ENCODE measurements around the gene IQSEC1. TPM values are rescaled to one million over a fixed set of nuclear protein-coding genes. Genes with fewer than 3 reads are reported as not detected.
"Not testable (repeated sequence)": the region's sequence is repeated elsewhere in the genome, so short reads cannot be mapped to it uniquely, and the experiment has no call there.

IQSEC1 gene
- polyA plus RNA-seq, 1 experiment, result 4.8 TPM

DNA sequence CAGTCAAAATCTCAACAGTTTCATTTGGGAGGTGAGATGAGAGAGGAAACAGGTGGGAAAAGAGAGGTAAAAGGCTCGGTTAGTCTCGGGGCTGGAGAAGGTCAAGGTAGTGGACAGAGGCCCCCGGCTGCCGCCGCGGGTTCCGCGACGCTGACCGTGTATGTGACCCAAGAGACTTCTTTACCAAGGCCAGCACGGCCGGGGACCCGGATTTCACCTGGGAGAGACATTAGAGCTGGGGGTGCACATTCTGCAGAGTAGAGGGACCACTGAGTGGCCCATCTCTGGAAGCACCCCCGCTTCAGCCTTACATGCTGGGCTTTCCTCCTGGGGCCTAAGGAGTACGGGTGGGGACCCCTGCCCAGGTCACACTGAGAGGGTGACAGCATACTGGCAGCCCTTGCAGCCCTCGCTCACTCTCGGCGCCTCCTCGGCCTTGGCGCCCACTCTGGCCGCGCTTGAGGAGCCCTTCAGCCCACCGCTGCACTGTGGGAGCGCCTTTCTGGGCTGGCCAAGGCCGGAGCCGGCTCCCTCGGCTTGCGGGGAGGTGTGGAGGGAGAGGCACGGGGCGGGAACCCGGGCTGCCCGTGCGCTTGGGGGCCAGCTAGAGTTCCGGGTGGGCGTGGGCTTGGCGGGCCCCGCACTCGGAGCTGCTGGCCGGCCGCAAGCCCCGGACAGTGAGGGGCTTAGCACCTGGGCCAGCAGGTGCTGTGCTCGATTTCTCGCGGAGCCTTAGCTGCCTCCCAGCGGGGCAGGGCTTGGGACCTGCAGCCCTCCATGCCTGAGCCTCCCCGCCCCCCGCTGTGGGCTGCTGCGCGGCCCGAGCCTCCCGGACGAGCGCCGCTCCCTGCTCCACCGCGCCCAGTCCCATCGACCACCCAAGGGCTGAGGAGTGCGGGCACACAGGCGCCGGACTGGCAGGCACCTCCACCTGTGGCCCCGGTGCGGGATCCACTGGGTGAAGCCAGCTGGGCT is 190.6 kb downstream of the IQSEC1 start:
- no peaks in the 10 kb centered on the region for H3K36me3 ChIP-seq (ENCODE audit: control insufficient read depth, insufficient read depth, low read length)
- POLR2A ChIA-PET, result no interaction called here
- no peak overlapping the region for H3K4me3 ChIP-seq (ENCODE audit: low read depth, low read length)
- H3K27me3 ChIP-seq (ENCODE audit: control insufficient read depth, insufficient read depth, low read length), result peaks cover 6% of the 10 kb centered on the region
- TF ChIP-seq, protein P1, sequence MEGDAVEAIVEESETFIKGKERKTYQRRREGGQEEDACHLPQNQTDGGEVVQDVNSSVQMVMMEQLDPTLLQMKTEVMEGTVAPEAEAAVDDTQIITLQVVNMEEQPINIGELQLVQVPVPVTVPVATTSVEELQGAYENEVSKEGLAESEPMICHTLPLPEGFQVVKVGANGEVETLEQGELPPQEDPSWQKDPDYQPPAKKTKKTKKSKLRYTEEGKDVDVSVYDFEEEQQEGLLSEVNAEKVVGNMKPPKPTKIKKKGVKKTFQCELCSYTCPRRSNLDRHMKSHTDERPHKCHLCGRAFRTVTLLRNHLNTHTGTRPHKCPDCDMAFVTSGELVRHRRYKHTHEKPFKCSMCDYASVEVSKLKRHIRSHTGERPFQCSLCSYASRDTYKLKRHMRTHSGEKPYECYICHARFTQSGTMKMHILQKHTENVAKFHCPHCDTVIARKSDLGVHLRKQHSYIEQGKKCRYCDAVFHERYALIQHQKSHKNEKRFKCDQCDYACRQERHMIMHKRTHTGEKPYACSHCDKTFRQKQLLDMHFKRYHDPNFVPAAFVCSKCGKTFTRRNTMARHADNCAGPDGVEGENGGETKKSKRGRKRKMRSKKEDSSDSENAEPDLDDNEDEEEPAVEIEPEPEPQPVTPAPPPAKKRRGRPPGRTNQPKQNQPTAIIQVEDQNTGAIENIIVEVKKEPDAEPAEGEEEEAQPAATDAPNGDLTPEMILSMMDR (IDR thresholded peaks at IDR 0.05; ENCODE audit: insufficient read depth, low read depth, low read length), result no peak
- DNase-seq (ENCODE audit: low read depth), result no peak
- CTCF ChIA-PET, result interaction anchor here (1.3 to 1.7 kb wide), 3 partner anchors 9 to 14 kb away, joined by 5 to 7 read pairs (median 6); no protein-coding TSS in a partner anchor

DNA sequence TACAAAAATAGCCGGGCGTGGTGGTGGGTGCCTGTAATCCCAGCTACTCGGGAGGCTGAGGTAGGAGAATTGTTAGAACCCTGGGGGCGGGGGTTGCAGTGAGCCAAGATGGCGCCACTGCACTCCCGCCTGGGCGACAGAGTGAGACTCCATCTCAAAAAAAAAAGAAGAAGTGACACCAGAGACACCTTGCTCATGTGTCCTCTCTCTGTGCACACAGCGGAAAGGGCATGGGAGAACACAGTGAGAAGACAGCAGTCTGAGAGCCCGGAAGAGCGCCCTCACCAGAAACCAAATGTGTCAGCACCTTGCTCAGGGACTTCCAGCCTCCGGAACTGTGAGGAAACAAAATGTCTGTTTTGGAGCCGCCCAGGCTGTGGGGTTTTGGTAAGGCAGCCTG is 191.4 kb downstream of the IQSEC1 start:
- H3K36me3 ChIP-seq (ENCODE audit: control insufficient read depth, insufficient read depth, low read length); POLR2A ChIA-PET; H3K27me3 ChIP-seq (ENCODE audit: control insufficient read depth, insufficient read depth, low read length); DNase-seq (ENCODE audit: low read depth); H3K4me3 ChIP-seq (ENCODE audit: low read depth, low read length): not testable (repeated sequence)
- CTCF ChIA-PET, result interaction anchor here (1.3 kb wide), 1 partner anchor 14 kb away, joined by 5 read pairs; no protein-coding TSS in a partner anchor

GRCh38 chr3:12879191-12879815 is 193.9 kb downstream of the IQSEC1 start:
- TF ChIP-seq, protein P1 (IDR thresholded peaks at IDR 0.05; ENCODE audit: insufficient read depth, low read depth, low read length), result no peak
- POLR2A ChIA-PET, result no interaction called here
- Histone ChIP-seq H3K27me3 (ENCODE audit: control insufficient read depth, insufficient read depth, low read length) (no peaks in the 10 kb centered on the region), H3K36me3 (ENCODE audit: control insufficient read depth, insufficient read depth, low read length) (no peaks in the 10 kb centered on the region), H3K4me3 (ENCODE audit: low read depth, low read length) (no peak overlapping the region)
- CTCF ChIA-PET, result interaction anchor here (0.8 to 6.4 kb wide), 4 partner anchors 9 to 105 kb away, joined by 3 to 44 read pairs (median 4); no protein-coding TSS in a partner anchor
- no peak for DNase-seq (ENCODE audit: low read depth)

DNA sequence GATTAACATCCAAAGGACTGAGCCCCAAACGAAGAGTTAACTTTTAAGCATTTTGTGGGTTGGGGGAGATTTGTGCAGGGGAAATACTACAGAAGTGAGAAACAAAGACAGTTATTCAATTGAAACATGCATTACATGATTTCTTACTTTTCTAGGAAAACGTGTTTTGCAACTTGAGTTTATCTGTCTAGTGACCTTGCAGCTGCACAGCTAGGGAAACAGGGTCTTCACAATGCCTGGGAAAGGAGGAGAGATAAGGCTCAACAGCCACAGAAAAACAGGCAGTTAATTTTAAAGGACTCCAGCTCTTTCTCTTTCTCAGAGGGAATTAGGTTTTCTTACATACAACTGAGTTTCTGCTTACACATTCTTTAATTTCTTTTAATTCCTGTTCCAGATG is 194.5 kb downstream of the IQSEC1 start:
- DNase-seq (ENCODE audit: low read depth); H3K36me3 ChIP-seq (ENCODE audit: control insufficient read depth, insufficient read depth, low read length); POLR2A ChIA-PET; H3K27me3 ChIP-seq (ENCODE audit: control insufficient read depth, insufficient read depth, low read length); H3K4me3 ChIP-seq (ENCODE audit: low read depth, low read length): not testable (repeated sequence)
- CTCF ChIA-PET, result interaction anchor here (1.0 to 6.4 kb wide), 2 partner anchors 11 to 12 kb away, joined by 4 to 44 read pairs; no protein-coding TSS in a partner anchor

DNA sequence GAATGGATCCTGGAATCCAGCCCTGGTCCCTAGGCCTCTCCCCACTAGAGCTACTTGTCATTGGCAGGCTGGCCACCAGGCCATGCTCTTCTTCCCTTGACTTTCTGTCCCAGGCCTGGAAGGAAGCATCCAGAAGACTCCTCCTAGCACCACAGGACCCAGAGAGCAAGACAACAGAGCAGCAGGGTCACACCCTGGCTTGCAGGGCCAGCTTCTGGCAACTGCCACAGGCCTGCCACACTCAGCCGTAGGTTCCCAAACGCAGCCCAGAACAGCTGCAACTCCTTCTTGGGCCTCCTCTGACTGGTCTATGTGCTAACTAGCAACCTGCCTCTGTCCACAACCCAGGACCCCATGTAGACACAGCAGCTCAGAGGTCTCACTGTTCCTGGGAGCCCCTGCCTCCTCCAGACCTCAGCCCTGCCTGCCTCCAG is 195.1 kb downstream of the IQSEC1 start:
- H3K27me3 ChIP-seq (ENCODE audit: control insufficient read depth, insufficient read depth, low read length), result no peaks in the 10 kb centered on the region
- TF ChIP-seq, protein P1 (IDR thresholded peaks at IDR 0.05; ENCODE audit: insufficient read depth, low read depth, low read length), result no peak
- no peak for DNase-seq (ENCODE audit: low read depth)
- H3K36me3 ChIP-seq (ENCODE audit: control insufficient read depth, insufficient read depth, low read length), result no peaks in the 10 kb centered on the region
- CTCF ChIA-PET, result interaction anchor here (1.0 to 6.4 kb wide), 5 partner anchors 9 to 117 kb away, joined by 3 to 44 read pairs (median 3); no protein-coding TSS in a partner anchor
- no peak overlapping the region for H3K4me3 ChIP-seq (ENCODE audit: low read depth, low read length)
- POLR2A ChIA-PET, result no interaction called here

DNA sequence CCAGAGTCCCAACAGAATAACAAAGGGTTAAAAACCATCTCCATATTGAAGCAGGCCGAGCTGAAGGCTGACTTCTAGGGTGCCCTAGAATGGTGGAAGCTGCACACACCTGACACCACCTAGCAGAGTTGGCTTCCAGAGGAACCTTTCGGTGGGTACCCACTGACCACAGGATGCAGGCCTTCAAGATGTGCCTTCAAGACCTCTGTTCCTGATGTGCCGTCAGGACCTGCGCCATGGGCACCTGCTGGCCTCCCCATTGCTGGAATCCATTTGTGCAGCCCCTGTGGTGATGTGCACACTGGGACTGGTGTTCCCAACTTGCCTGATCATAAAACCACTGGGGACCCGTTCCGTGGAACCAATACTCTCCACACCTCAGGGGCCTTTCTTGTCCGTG is 196.2 kb downstream of the IQSEC1 start:
- no peak overlapping the region for H3K4me3 ChIP-seq (ENCODE audit: low read depth, low read length)
- H3K27me3 ChIP-seq (ENCODE audit: control insufficient read depth, insufficient read depth, low read length), result no peaks in the 10 kb centered on the region
- POLR2A ChIA-PET, result no interaction called here
- TF ChIP-seq, protein P1 (IDR thresholded peaks at IDR 0.05; ENCODE audit: insufficient read depth, low read depth, low read length), result no peak
- CTCF ChIA-PET, result interaction anchor here (1.0 to 6.4 kb wide), 5 partner anchors 9 to 118 kb away, joined by 3 to 44 read pairs (median 3); no protein-coding TSS in a partner anchor
- no peaks in the 10 kb centered on the region for H3K36me3 ChIP-seq (ENCODE audit: control insufficient read depth, insufficient read depth, low read length)
- DNase-seq (ENCODE audit: low read depth), result no peak

Measured in BJ (cell line).